Activated T-cell treated with anti-CD3 and anti-CD28 coated beads, Interleukin-2, amount 50 U/mL, for 24 hours (primary cell): ENCODE measurements around the gene ARHGEF7.

ENCODE experiments used
- DNase-seq: peaks from one replicate; pipeline ENCODE4 v3.0.0-alpha.2; 2020
- H3K27ac Mint-ChIP-seq: 2 replicates; pipeline ENCODE4 v1.8.0; 2020; ENCODE audit warnings: mild to moderate bottlenecking, mixed read lengths
- H3K27me3 Mint-ChIP-seq: 2 replicates; pipeline ENCODE4 v1.8.0; 2020; ENCODE audit warnings: mixed read lengths
- H3K36me3 Mint-ChIP-seq: 2 replicates; pipeline ENCODE4 v1.8.0; 2020; ENCODE audit warnings: low read depth, mixed read lengths
- H3K4me1 Mint-ChIP-seq: 2 replicates; pipeline ENCODE4 v1.8.0; 2020; ENCODE audit warnings: low read depth, mixed read lengths
- H3K4me3 Mint-ChIP-seq: 2 replicates; pipeline ENCODE4 v1.8.0; 2020; ENCODE audit warnings: mild to moderate bottlenecking, moderate library complexity, mixed read lengths
- H3K9me3 Mint-ChIP-seq: 2 replicates; pipeline ENCODE4 v1.8.0; 2020; ENCODE audit warnings: mixed read lengths

ARHGEF7 gene

GRCh38 chr13:111216166-111216960 is 101.3 kb downstream of the ARHGEF7 start:
- Mint-ChIP-seq H3K4me1 (peaks cover 47% of the 10 kb centered on the region), H3K27ac (peak overlapping the region; percentile 51), H3K27me3 (no peaks in the 10 kb centered on the region), H3K36me3 (peaks cover 51% of the 10 kb centered on the region), H3K4me3 (no peak overlapping the region), H3K9me3 (no peaks in the 10 kb centered on the region)
- peak; percentile 57 for DNase-seq

GRCh38 chr13:111217641-111218040 is 102.5 kb downstream of the ARHGEF7 start:
- DNase-seq: no peak
- Mint-ChIP-seq H3K4me3 (no peak overlapping the region), H3K4me1 (peaks cover 39% of the 10 kb centered on the region), H3K36me3 (peaks cover 43% of the 10 kb centered on the region), H3K27me3 (no peaks in the 10 kb centered on the region), H3K9me3 (no peaks in the 10 kb centered on the region), H3K27ac (no peak overlapping the region)

GRCh38 chr13:111219280-111219679 is 104.2 kb downstream of the ARHGEF7 start:
- peaks cover 37% of the 10 kb centered on the region for H3K36me3 Mint-ChIP-seq
- H3K27me3 Mint-ChIP-seq: no peaks in the 10 kb centered on the region
- no peak overlapping the region for H3K4me3 Mint-ChIP-seq
- peak overlapping the region; percentile 44 for H3K27ac Mint-ChIP-seq
- no peaks in the 10 kb centered on the region for H3K9me3 Mint-ChIP-seq
- H3K4me1 Mint-ChIP-seq: peaks cover 38% of the 10 kb centered on the region
- no peak for DNase-seq

GRCh38 chr13:111219950-111220349 is 104.8 kb downstream of the ARHGEF7 start:
- no peak overlapping the region for H3K27ac Mint-ChIP-seq
- H3K4me1 Mint-ChIP-seq: peaks cover 39% of the 10 kb centered on the region
- no peaks in the 10 kb centered on the region for H3K27me3 Mint-ChIP-seq
- H3K4me3 Mint-ChIP-seq: no peak overlapping the region
- H3K9me3 Mint-ChIP-seq: no peaks in the 10 kb centered on the region
- H3K36me3 Mint-ChIP-seq: peaks cover 40% of the 10 kb centered on the region
- DNase-seq: no peak

GRCh38 chr13:111225166-111225565 is 110.1 kb downstream of the ARHGEF7 start:
- no peaks in the 10 kb centered on the region for H3K27me3 Mint-ChIP-seq
- peaks cover 53% of the 10 kb centered on the region for H3K36me3 Mint-ChIP-seq
- no peak for DNase-seq
- no peak overlapping the region for H3K27ac Mint-ChIP-seq
- no peak overlapping the region for H3K4me3 Mint-ChIP-seq
- peaks cover 42% of the 10 kb centered on the region for H3K4me1 Mint-ChIP-seq
- no peaks in the 10 kb centered on the region for H3K9me3 Mint-ChIP-seq

GRCh38 chr13:111225810-111226546 is 110.9 kb downstream of the ARHGEF7 start:
- Mint-ChIP-seq H3K36me3 (peaks cover 48% of the 10 kb centered on the region), H3K4me1 (peaks cover 42% of the 10 kb centered on the region), H3K27ac (peak overlapping the region; percentile 15), H3K27me3 (no peaks in the 10 kb centered on the region), H3K4me3 (no peak overlapping the region), H3K9me3 (no peaks in the 10 kb centered on the region)
- DNase-seq: no peak

GRCh38 chr13:111227405-111227804 is 112.3 kb downstream of the ARHGEF7 start:
- Mint-ChIP-seq H3K27me3 (no peaks in the 10 kb centered on the region), H3K27ac (no peak overlapping the region), H3K36me3 (peaks cover 61% of the 10 kb centered on the region), H3K4me1 (peaks cover 51% of the 10 kb centered on the region), H3K9me3 (no peaks in the 10 kb centered on the region), H3K4me3 (no peak overlapping the region)
- no peak for DNase-seq

- DNase-seq: no peak
- Mint-ChIP-seq H3K27me3 (no peaks in the 10 kb centered on the region), H3K9me3 (no peaks in the 10 kb centered on the region), H3K27ac (no peak overlapping the region), H3K4me3 (no peak overlapping the region), H3K36me3 (peaks cover 71% of the 10 kb centered on the region), H3K4me1 (peaks cover 43% of the 10 kb centered on the region)
Measured at GRCh38 chr13:111228262-111229144, 113.4 kb downstream of the ARHGEF7 start.

- H3K9me3 Mint-ChIP-seq: no peaks in the 10 kb centered on the region
- H3K27ac Mint-ChIP-seq: no peak overlapping the region
- no peaks in the 10 kb centered on the region for H3K27me3 Mint-ChIP-seq
- H3K4me3 Mint-ChIP-seq: no peak overlapping the region
- peaks cover 34% of the 10 kb centered on the region for H3K4me1 Mint-ChIP-seq
- no peak for DNase-seq
- H3K36me3 Mint-ChIP-seq: peaks cover 79% of the 10 kb centered on the region
Measured at GRCh38 chr13:111230385-111230930, 115.3 kb downstream of the ARHGEF7 start.

- no peak for DNase-seq
- peaks cover 76% of the 10 kb centered on the region for H3K36me3 Mint-ChIP-seq
- peaks cover 16% of the 10 kb centered on the region for H3K4me1 Mint-ChIP-seq
- no peak overlapping the region for H3K27ac Mint-ChIP-seq
- H3K4me3 Mint-ChIP-seq: no peak overlapping the region
- no peaks in the 10 kb centered on the region for H3K27me3 Mint-ChIP-seq
- H3K9me3 Mint-ChIP-seq: no peaks in the 10 kb centered on the region
Measured at GRCh38 chr13:111232191-111232590, 117.1 kb downstream of the ARHGEF7 start.

- DNase-seq: no peak
- no peak overlapping the region for H3K4me3 Mint-ChIP-seq
- peaks cover 12% of the 10 kb centered on the region for H3K4me1 Mint-ChIP-seq
- H3K27ac Mint-ChIP-seq: no peak overlapping the region
- no peaks in the 10 kb centered on the region for H3K27me3 Mint-ChIP-seq
- no peaks in the 10 kb centered on the region for H3K9me3 Mint-ChIP-seq
- peaks cover 72% of the 10 kb centered on the region for H3K36me3 Mint-ChIP-seq
Measured at GRCh38 chr13:111233080-111233479, 118.0 kb downstream of the ARHGEF7 start.

GRCh38 chr13:111239764-111240670 is 124.9 kb downstream of the ARHGEF7 start:
- Mint-ChIP-seq H3K36me3 (peaks cover 81% of the 10 kb centered on the region), H3K9me3 (no peaks in the 10 kb centered on the region), H3K27ac (peak overlapping the region; percentile 19), H3K4me3 (no peak overlapping the region), H3K27me3 (no peaks in the 10 kb centered on the region), H3K4me1 (peaks cover 1% of the 10 kb centered on the region)
- no peak for DNase-seq

GRCh38 chr13:111241006-111241755 is 126.1 kb downstream of the ARHGEF7 start:
- H3K36me3 Mint-ChIP-seq: peaks cover 81% of the 10 kb centered on the region
- no peaks in the 10 kb centered on the region for H3K27me3 Mint-ChIP-seq
- H3K4me3 Mint-ChIP-seq: no peak overlapping the region
- peaks cover 10% of the 10 kb centered on the region for H3K4me1 Mint-ChIP-seq
- DNase-seq: no peak
- H3K27ac Mint-ChIP-seq: no peak overlapping the region
- H3K9me3 Mint-ChIP-seq: no peaks in the 10 kb centered on the region
